Right lobe of liver (tissue), 6 donors: ENCODE results near the gene TAF8. TPM values are rescaled to one million over a fixed set of nuclear protein-coding genes. Genes with fewer than 3 reads are reported as not detected.

Source experiments
- ATAC-seq, 4 donors: fragments of 200-7000 bp; cut with Tn5 transposase; one replicate each; pipeline ENCODE4 v1.9.1; 2020; ENCODE audit warnings: mild to moderate bottlenecking in 4 of 4, moderate library complexity in 4 of 4
- DNase-seq, 3 donors: peaks; one replicate each; pipeline ENCODE4 v3.0.0-alpha.2; 2020
- H3K27ac ChIP-seq, 3 donors: fragments of 200-600 bp; one replicate each; pipeline ENCODE4 v1.8.0; 2022
- H3K27me3 ChIP-seq, 2 donors: fragments of 200-600 bp; one replicate each; pipeline ENCODE4 v1.8.0; 2022
- H3K36me3 ChIP-seq, 4 donors: fragments of 200-600 bp; sonication (generic) in 1 of 4; one replicate each; pipeline versions ENCODE4 v1.5.1 to v1.8.0; 2017 to 2022; ENCODE audit warnings: control low read depth in 1 of 4
- H3K4me1 ChIP-seq, 4 donors: fragments of 200-600 bp; sonication (generic) in 1 of 4; one replicate each; pipeline versions ENCODE4 v1.5.1 to v1.8.0; 2017 to 2022; ENCODE audit warnings: control low read depth in 1 of 4
- H3K4me3 ChIP-seq, 3 donors: fragments of 200-600 bp; one replicate each; pipeline ENCODE4 v1.8.0; 2022
- H3K9me3 ChIP-seq, 4 donors: fragments of 200-600 bp; sonication (generic) in 1 of 4; one replicate each; pipeline versions ENCODE4 v1.5.1 to v1.8.0; 2017 to 2022; ENCODE audit warnings: control low read depth in 1 of 4
- CTCF ChIP-seq, 4 donors: fragments of 200-600 bp in 3 of 4; fragments of 450-650 bp in 1 of 4; IDR thresholded peaks; one replicate each; pipeline versions ENCODE4 v1.5.1 to v1.8.0; 2016 to 2022; ENCODE audit warnings: antibody characterized with exemption in 4 of 4, mild to moderate bottlenecking in 2 of 4
- POLR2A ChIP-seq: fragments of 450-650 bp; IDR thresholded peaks from one replicate; pipeline ENCODE4 v1.6.1; 2017; ENCODE audit warnings: antibody characterized with exemption, mild to moderate bottlenecking
- WGBS: methylation state at CpG from one replicate; pipeline ENCODE4 v1.1.6; 2018; ENCODE audit warnings: low coverage, low lambda C conversion rate; ENCODE audit not compliant: insufficient coverage; ENCODE audit errors: missing lambda C conversion rate; 5-methylcytosine and 5-hydroxymethylcytosine counted together
- intact Hi-C, 2 donors: fragments of 100-400 bp; cut with DNase I; formaldehyde crosslinking; loops; one replicate each; pipeline versions ENCODE4 v1.11.2 to v1.14.1; 2022
- total RNA-seq, 6 experiments: library from RNA; depleted of rRNA in 2 of 6; stranded (reverse); fragments of >200 nt in 2 of 6; fragmentation: NEBNext Ultra II Directional in 3 of 6; extraction: Animal tissue kit (Norgen Biotek cat#: 25700) in 3 of 6; gene quantifications; one replicate each; pipeline versions ENCODE4 v1.1.0 to v1.2.4, GENCODE V29; 2016 to 2023
- donor health status: DM: no; HTN: yes; CAD: no.
- donor health status: DM: no; HTN: no; CAD: no.
- donor health status: DM: no; HTN: no; CAD: no.
- donor health status: DM: no; HTN: yes; CAD: no.
- donor health status: DM: no; HTN: yes; CAD: no.

TAF8 gene
- total RNA-seq, 6 experiments from 2014 or later: 6.7 to 14.7 (median 11.9) TPM

DNA sequence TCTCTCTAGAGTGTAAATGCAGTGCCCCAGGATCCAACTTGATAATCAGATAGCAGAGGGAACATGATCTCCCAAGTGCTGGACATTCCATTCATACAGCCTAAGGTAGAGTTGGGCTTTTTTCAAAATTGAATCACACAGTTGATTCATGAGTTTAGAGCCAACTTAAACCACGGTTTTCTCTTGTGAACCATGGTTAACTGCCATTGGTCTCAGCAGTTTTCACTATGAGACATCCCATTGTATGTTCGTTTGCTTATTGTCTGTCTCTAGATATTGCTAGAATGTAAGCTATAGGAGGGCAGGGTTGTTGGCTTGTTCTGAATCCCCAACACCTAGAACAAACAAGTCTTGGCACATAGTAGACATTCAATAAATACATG, 37.2 kb upstream of the TAF8 start:
- intact Hi-C loops: no loop called here
- H3K9me3 ChIP-seq: no peaks in the 10 kb centered on the region
- H3K36me3 ChIP-seq: no peaks in the 10 kb centered on the region
- H3K4me1 ChIP-seq: no peaks in the 10 kb centered on the region
- no peak for ATAC-seq
- H3K27ac ChIP-seq: no peak overlapping the region
- no peak for DNase-seq
- 77% methylated on average over 2 of the region's 2 CpGs for WGBS
- no peak overlapping the region for H3K4me3 ChIP-seq
- no peaks in the 10 kb centered on the region for H3K27me3 ChIP-seq
- TF ChIP-seq CTCF (IDR thresholded peaks at IDR 0.05) (no peak), POLR2A (no peak)

DNA sequence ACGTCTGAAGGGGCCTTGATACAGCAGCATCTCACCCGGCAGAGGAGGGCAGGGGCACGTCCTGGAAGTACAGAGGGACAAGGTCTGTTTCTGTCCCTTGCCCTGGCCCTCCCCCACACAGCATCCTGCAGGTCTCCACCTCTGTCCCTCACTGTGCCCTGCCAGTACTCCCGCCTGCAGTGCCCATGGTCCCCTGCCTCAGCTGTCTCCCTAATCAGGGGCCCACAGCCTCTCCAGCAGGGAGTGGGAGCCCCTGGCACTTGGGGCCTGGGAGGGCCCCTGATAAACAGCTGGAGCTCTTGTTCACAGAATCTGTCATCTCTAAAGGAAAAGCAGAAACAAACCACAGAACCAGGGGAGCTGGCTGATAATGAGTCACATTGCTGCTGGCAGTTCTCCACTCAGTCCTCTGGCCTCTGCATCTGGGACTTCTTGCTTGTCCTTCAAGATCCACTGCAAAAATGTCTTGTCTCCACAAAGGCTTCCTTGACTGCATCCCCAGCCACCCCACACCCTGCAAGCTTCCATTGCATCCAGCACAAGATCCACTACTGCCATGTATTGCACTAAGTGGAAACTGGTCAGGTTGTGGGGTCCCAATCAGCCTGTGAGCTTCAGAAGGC, 33.2 kb upstream of the TAF8 start:
- H3K4me3 ChIP-seq: no peak overlapping the region
- H3K4me1 ChIP-seq: no peaks in the 10 kb centered on the region
- no peaks in the 10 kb centered on the region for H3K36me3 ChIP-seq
- ATAC-seq (peak in 2 of 4 donors; percentile 23 to 40), DNase-seq (no peak)
- intact Hi-C loops: no loop called here
- 17% methylated on average over 1 of the region's 4 CpGs for WGBS
- TF ChIP-seq CTCF (IDR thresholded peaks at IDR 0.05) (no peak), POLR2A (no peak)
- no peaks in the 10 kb centered on the region for H3K27me3 ChIP-seq
- H3K9me3 ChIP-seq: no peaks in the 10 kb centered on the region
- no peak overlapping the region for H3K27ac ChIP-seq

DNA sequence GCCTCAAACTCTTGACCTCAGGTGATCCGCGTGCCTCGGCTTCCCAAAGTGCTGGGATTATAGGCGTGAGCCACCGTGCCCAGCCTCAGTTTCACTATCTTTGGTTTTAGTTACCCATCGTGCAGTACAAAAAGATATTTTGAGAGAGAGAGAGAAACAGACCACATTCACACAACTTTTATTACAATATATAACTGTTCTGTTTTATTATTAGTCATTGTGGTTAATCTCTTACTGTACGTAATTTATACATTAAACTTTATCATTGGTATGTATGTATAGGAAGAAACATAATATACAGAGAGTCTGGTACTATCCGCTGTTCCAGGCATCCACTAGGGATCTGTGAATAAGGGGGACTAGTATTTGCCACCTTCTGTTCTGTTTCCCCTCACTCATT, 29.4 kb upstream of the TAF8 start:
- Histone ChIP-seq H3K4me1 (no peaks in the 10 kb centered on the region), H3K27me3 (no peaks in the 10 kb centered on the region), H3K4me3 (no peak overlapping the region), H3K27ac (no peak overlapping the region), H3K9me3 (no peaks in the 10 kb centered on the region), H3K36me3 (no peaks in the 10 kb centered on the region)
- intact Hi-C loops: no loop called here
- no peak for ATAC-seq
- no peak for DNase-seq
- TF ChIP-seq POLR2A (no peak), CTCF (IDR thresholded peaks at IDR 0.05) (no peak)
- WGBS: 88% methylated on average over 4 of the region's 8 CpGs

- Histone ChIP-seq H3K36me3 (no peaks in the 10 kb centered on the region), H3K4me3 (no peak overlapping the region), H3K9me3 (no peaks in the 10 kb centered on the region), H3K27ac (no peak overlapping the region), H3K4me1 (no peaks in the 10 kb centered on the region), H3K27me3 (no peaks in the 10 kb centered on the region)
- DNase-seq (no peak), ATAC-seq (no peak)
- intact Hi-C loops: no loop called here
- TF ChIP-seq POLR2A: no peak
- no peak for TF ChIP-seq CTCF (IDR thresholded peaks at IDR 0.05)
- 52% methylated on average over 9 of the region's 12 CpGs for WGBS
These were observed 28.2 kb upstream of the TAF8 start for GRCh38 chr6:42021847-42022754.
